ENCODE measurements around the gene SPATA24.
"Not testable (repeated sequence)": the region's sequence is repeated elsewhere in the genome, so short reads cannot be mapped to it uniquely, and the experiment has no call there.

The SPATA24 gene

DNA sequence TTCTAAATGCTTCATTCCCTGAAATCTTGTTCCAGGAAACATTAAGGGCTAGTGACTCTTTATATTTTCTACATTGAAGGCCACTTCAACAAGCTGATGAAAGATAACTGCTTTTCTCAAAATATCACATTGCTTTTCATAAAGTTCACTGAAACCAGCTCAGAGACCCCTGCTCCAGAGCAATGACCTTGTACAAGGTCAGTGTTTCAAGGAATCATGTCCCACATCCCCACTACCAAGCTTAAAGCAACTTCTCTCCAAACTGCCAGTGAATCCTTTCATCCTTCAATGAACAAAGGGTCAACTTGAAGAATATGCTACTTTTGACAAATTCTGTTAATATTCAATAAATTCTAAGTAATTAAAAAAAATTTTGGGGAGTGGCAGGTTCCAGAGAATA lies 12.0 kb upstream of the SPATA24 start:
- no peak for DNase-seq

- DNase-seq: no peak
Measured at GRCh38 chr5:139415221-139415861, 11.5 kb upstream of the SPATA24 start.

GRCh38 chr5:139414581-139415130 lies 10.8 kb upstream of the SPATA24 start:
- DNase-seq: no peak

- no peak for DNase-seq
Measured at GRCh38 chr5:139413963-139414362, 10.1 kb upstream of the SPATA24 start.

GRCh38 chr5:139413153-139413552 lies 9.3 kb upstream of the SPATA24 start:
- DNase-seq: no peak

GRCh38 chr5:139410993-139411828 lies 7.3 kb upstream of the SPATA24 start:
- no peak for DNase-seq

DNA sequence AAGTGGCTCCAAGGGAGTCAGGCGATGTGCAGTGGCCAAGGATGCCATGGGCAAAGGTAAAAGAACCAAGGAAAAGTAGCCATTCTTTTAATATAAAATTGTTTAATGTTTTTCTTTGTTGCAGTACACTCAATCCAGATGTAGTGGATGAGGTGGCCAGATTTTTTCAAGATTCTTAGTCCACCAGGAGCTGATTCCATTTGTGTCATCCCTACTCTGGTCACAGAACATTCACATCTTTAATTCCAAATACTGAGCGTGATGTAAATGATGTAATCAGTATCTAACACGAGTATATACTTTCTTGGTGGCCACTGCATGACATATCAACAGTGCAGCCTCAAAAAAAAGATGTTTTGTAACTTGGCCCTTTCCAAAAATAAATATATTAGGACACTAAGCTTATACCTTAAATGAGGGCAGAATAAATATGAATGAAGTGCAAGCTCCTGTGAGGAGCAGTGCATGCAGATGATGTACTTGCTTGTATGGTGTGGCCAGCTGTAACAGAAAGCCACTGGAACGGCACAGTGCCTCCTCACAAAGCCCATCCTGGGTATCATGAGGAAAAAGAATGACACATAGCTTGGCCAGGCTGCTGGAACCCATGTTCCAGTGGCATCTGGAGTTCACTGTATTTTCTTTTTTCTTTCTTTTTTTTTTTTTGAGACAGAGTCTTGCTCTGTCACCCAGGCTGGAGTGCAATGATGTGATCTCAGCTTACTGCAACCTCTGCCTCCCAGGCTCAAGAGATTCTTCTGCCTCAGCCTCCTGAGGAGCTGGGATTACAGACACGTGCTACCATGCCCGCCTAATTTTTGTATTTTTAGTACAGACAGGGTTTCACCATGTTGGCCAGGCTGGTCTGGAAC lies 6.5 kb upstream of the SPATA24 start:
- no peak for DNase-seq

GRCh38 chr5:139409116-139409515 lies 5.2 kb upstream of the SPATA24 start:
- not testable (repeated sequence) for DNase-seq

- no peak for DNase-seq
Measured at GRCh38 chr5:139408191-139408590, 4.3 kb upstream of the SPATA24 start.

- no peak for DNase-seq
Measured at GRCh38 chr5:139407517-139407916, 3.6 kb upstream of the SPATA24 start.

- no peak for DNase-seq
Measured at GRCh38 chr5:139406963-139407362, 3.1 kb upstream of the SPATA24 start.

DNA sequence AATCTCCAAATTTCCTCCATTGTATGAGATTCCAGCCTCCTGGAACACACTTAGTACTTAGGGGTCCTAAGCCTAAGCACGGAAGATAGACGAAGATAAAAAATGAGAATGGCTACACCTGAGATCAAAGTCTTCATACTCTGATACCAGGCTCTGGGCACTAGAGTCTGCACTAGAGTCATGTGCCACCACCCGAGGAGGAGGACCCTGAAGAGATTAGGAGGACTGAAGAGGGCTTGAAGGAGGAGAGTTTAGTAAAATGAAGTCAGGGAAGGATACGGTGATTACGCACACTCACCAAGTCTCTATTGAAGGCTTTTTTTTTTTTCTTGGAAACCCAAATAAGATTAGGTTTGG lies 573 bp upstream of the SPATA24 start:
- DNase-seq: no peak

DNA sequence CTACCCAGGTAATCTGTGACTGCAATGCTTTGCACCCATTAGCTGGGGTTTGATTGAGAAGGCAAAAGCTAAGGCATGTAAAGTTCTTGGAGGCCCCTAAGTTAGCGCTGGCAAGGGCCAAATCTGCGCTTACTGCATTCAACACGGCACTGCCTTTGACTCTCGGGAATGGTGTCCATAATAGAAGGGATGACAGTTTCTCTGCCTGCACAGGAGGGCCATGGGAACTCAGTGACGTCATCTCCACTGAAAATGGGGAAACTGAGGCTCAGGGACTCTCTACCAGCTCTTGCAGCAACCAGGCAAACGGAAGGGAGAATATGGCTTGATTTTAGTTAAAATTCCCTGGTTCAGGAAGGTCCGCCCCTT lies 487 bp downstream of the SPATA24 start:
- DNase-seq: no peak

DNA sequence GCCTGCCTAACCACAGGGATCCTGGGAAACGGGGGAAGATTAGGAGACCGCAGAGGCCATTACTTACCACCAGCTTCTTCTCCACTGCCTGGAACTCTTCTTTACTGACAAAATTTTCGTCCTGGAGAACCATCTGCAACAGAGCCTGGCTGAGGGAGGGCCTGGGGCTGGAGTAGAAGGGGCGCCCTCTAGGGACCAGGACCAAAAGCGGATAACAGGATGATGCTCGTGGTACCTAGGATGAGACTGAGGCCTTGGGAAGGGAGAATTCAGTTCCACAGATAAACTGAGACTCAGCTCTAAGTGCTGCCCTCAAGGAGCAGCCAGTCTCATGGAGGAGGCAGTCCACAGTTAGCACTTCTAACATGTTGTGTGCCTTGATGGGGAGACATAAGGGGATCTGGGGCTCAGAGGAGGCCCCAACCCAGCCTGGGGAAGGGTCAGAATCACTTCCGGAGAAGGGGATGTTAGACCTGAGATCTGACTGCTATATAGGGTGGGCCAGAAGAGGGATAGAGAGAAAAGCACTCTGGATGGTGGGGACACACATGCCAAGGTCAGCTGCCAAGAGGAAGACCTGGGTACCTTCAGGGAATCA lies 1.2 kb downstream of the SPATA24 start:
- DNase-seq: peak in 1 of 2 experiments; percentile 33

DNA sequence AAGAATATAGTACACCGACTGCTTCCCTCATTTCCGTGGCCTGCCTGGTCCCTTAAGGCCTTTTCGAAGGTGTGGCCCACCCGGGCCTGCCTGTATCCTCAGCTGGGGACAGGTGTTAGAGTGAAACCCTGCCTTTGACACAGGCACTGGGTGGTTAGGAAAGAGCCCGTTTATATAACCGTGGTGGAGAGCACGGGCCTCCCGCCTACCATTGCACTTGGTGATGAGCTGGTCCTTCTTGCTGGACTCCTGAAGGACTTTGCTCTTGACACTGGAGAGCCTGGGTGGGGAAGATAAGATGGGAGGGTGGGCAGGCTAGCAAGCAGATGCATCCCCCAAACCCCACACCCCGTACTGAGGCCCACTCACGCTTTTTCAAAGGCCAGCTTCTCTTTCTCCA lies 2.3 kb downstream of the SPATA24 start:
- DNase-seq: no peak

DNA sequence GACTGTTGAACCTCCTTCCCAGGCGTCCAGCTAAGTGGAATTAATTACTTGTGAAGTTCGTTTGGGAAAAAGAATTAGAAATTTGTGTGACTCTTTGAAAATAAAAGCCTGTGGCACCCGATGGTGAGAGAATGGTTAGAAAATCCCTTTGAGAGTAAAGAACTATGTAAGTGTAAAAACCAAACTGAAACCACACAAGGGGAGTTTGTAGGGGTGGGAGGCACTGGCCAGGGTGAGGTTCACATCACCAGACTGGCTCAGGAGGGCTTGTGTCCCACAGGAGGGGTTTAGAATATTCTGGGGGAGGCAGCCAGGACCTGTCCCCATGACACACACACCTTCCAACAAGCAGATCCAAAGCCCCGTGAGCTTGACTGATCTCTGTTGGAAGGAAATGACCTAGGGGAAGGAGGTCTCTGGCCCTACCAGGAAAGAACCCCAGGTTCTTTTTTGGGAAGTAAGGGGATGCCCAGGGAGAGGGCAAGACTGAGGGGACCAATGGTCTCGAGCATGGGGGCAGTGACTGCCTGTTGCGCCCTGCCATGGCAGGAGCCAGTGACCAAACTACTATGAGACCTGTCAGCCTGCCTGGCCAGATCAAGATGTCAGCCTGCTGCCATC lies 4.3 kb downstream of the SPATA24 start:
- no peak for DNase-seq

- DNase-seq: no peak
Measured at GRCh38 chr5:139397921-139398320, 6.0 kb downstream of the SPATA24 start.

- no peak for DNase-seq
Measured at GRCh38 chr5:139396691-139397090, 7.2 kb downstream of the SPATA24 start.

GRCh38 chr5:139395844-139396640 lies 7.8 kb downstream of the SPATA24 start:
- no peak for DNase-seq

DNA sequence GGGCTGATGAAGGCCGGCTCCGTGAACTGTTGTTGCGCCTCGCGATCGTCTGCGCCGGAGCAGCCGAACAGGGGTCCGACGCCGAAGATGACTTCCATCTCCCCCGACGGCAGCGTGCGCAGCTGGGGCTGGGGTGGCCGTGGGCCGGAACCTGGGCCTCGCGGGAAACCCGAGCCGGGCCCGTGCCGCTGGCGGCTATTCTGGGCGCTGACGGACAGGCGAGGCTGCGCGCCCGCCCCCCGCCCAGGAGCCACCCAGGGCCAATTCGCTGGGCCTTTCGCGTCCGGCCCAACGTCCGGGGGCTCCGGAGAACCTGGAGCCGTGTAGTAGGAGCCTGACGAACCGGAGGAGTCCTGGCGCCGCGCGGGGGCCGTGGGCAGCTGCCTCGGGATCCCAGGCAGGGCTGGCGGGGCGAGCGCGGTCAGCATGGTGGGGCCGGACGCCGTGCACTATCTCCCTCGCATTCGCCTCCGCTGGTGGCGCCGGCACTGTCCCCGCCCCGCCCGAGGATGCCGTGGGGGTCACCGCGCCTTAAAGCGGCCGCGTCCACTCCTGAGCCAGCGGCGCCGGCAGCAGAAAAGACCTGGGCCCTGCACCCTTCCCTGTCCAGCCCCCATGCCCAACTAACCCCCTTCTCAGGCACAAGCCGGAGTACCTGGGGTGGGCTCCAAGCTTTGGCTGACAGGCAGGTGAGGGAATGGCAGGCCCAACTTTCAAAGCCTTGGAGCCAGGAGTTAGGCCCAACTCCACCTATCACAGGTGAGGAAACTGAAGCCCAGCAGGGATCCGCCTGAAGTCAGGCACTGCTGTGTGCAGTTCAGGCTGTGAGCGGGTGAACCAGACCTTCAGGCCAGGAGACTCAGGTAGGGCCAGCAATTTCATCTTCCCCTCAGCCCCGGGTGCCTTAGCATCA lies 9.0 kb downstream of the SPATA24 start, which contains the start of gene PROB1:
Gene PROB1, minus strand, starts transcription at position 451 of the 913 bp plus-strand sequence. Its CDS starts 23 bp downstream, at position 428.
- DNase-seq: no peak
